KMS-11 (cell line): Measurements from ENCODE around the gene ANKDD1A.

Experiments
- H2AFZ ChIP-seq: fragments of 200-600 bp; sonication (generic); 2 replicates; pipeline ENCODE4 v1.6.1; 2016; ENCODE audit warnings: antibody characterized with exemption, mixed run types, low read depth
- H3K27ac ChIP-seq: fragments of 200-600 bp; sonication (generic); 2 replicates; pipeline ENCODE4 v1.6.1; 2016; ENCODE audit warnings: mild to moderate bottlenecking, mixed run types
- H3K27me3 ChIP-seq: fragments of 200-600 bp; sonication (generic); 2 replicates; pipeline ENCODE4 v1.6.1; 2017; ENCODE audit warnings: mild to moderate bottlenecking, low read depth, mixed run types, moderate library complexity; ENCODE audit not compliant: insufficient read depth
- H3K36me3 ChIP-seq: fragments of 200-600 bp; sonication (generic); 2 replicates; pipeline ENCODE4 v1.6.1; 2017; ENCODE audit warnings: mild to moderate bottlenecking, mixed run types; ENCODE audit not compliant: insufficient read depth
- H3K4me1 ChIP-seq: fragments of 200-600 bp; sonication (generic); 2 replicates; pipeline ENCODE4 v1.6.1; 2016; ENCODE audit warnings: mild to moderate bottlenecking, low read depth, mixed run types; ENCODE audit not compliant: poor library complexity, severe bottlenecking
- H3K4me2 ChIP-seq: fragments of 200-600 bp; sonication (generic); 2 replicates; pipeline ENCODE4 v1.7.0; 2016; ENCODE audit warnings: mild to moderate bottlenecking, mixed run types
- H3K4me3 ChIP-seq: fragments of 200-600 bp; sonication (generic); IDR thresholded peaks from 2 replicates; pipeline ENCODE4 v1.6.1; 2017; ENCODE audit warnings: low read depth, low read length, mixed read lengths; ENCODE audit not compliant: insufficient read depth
- H3K79me2 ChIP-seq: fragments of 200-600 bp; sonication (generic); 2 replicates; pipeline ENCODE4 v1.6.1; 2016; ENCODE audit warnings: low read depth, mixed run types; ENCODE audit not compliant: insufficient read depth
- H3K9ac ChIP-seq: fragments of 200-600 bp; sonication (generic); 2 replicates; pipeline ENCODE4 v1.6.1; 2016; ENCODE audit warnings: mild to moderate bottlenecking, mixed run types
- H4K20me1 ChIP-seq: fragments of 200-600 bp; sonication (generic); 2 replicates; pipeline ENCODE4 v1.6.1; 2016; ENCODE audit warnings: mild to moderate bottlenecking, mixed run types; ENCODE audit not compliant: insufficient read depth
- CTCF ChIP-seq: fragments of 200-600 bp; sonication (generic); conservative IDR thresholded peaks from 2 replicates; pipeline ENCODE4 v1.6.1; 2017; ENCODE audit warnings: low read depth, mild to moderate bottlenecking, antibody characterized with exemption, low read length, moderate library complexity, mixed read lengths

Gene ANKDD1A

GRCh38 chr15:64930778-64931371 is 19.2 kb downstream of the ANKDD1A start:
- Histone ChIP-seq H4K20me1 (no peaks in the 10 kb centered on the region), H2AFZ (peak overlapping the region; percentile 82), H3K36me3 (no peaks in the 10 kb centered on the region), H3K27ac (peak overlapping the region; percentile 89), H3K4me3 (no peak overlapping the region), H3K79me2 (no peaks in the 10 kb centered on the region), H3K4me1 (peaks cover 53% of the 10 kb centered on the region), H3K27me3 (no peaks in the 10 kb centered on the region), H3K9ac (peak overlapping the region; percentile 61), H3K4me2 (peak overlapping the region; percentile 93)
- TF ChIP-seq CTCF = no peak

GRCh38 chr15:64931381-64931780 is 19.7 kb downstream of the ANKDD1A start:
- TF ChIP-seq CTCF = no peak
- peak overlapping the region; percentile 89 for H3K27ac ChIP-seq
- peak overlapping the region; percentile 82; the same call in 1 of the 2 replicates for H2AFZ ChIP-seq
- no peaks in the 10 kb centered on the region for H3K79me2 ChIP-seq
- H4K20me1 ChIP-seq = no peaks in the 10 kb centered on the region
- peak overlapping the region; percentile 61; the same call in 1 of the 2 replicates for H3K9ac ChIP-seq
- H3K36me3 ChIP-seq = no peaks in the 10 kb centered on the region
- no peaks in the 10 kb centered on the region for H3K27me3 ChIP-seq
- H3K4me3 ChIP-seq = no peak overlapping the region
- peaks cover 53% of the 10 kb centered on the region for H3K4me1 ChIP-seq
- peak overlapping the region; percentile 93 for H3K4me2 ChIP-seq

GRCh38 chr15:64934023-64934422 is 22.3 kb downstream of the ANKDD1A start:
- Histone ChIP-seq H2AFZ (no peak overlapping the region), H3K27ac (no peak overlapping the region), H3K4me2 (no peak overlapping the region), H3K4me1 (peaks cover 34% of the 10 kb centered on the region), H3K79me2 (no peaks in the 10 kb centered on the region), H3K27me3 (no peaks in the 10 kb centered on the region), H4K20me1 (no peaks in the 10 kb centered on the region), H3K9ac (no peak overlapping the region), H3K4me3 (no peak overlapping the region), H3K36me3 (no peaks in the 10 kb centered on the region)
- TF ChIP-seq CTCF = no peak

- Histone ChIP-seq H3K4me3 (no peak overlapping the region), H3K9ac (no peak overlapping the region), H3K36me3 (no peaks in the 10 kb centered on the region), H2AFZ (no peak overlapping the region), H3K79me2 (no peaks in the 10 kb centered on the region), H3K27ac (no peak overlapping the region), H3K27me3 (no peaks in the 10 kb centered on the region), H3K4me2 (no peak overlapping the region), H4K20me1 (no peaks in the 10 kb centered on the region), H3K4me1 (no peaks in the 10 kb centered on the region)
- TF ChIP-seq CTCF = no peak
Observed at GRCh38 chr15:64938192-64938591, 26.5 kb downstream of the ANKDD1A start.
